ENCODE results near the gene RAPGEF4. TPM values are rescaled to one million over a fixed set of nuclear protein-coding genes. Genes with fewer than 3 reads are reported as not detected.

Gene RAPGEF4
- total and polyA plus RNA-seq, 9 of the 15 experiments (the other 6 are each of a cell fraction or from before 2014, with no cell fraction given) = 0.04 to 0.33 (median 0.13) TPM; not detected in 6

DNA sequence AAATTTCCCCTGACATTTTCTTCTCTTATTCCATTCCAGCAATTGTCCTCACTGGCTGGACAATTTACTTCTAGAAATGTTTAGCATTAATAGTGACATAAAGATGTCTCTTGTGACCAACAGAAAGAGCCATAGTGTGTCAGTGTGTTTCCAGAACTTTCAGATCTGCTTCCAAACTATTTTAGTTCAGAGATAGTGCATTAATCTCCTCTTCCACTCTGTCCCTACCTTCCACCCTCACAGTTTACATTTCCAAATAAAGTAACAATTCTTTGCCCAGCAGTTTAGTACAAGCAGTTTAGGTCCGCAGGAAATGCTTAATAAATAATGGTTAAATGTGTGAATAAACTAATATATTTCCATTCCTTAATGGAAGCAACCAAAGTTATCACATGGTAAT is 24.5 kb upstream of the RAPGEF4 start:
- BruUV-seq (replicated peaks) = no TSS peak
- 0% methylated on average over 1 of the region's 1 CpG for WGBS (ENCODE audit: insufficient coverage, low coverage, missing lambda C conversion rate)
- Histone ChIP-seq H3K27ac (ENCODE audit: extremely low read depth, low read depth, low read length) (no peak overlapping the region), H3K4me3 (no peak overlapping the region), H3K4me2 (ENCODE audit: insufficient read depth, low read length) (no peak overlapping the region), H2AFZ (ENCODE audit: low read depth, low read length) (no peak overlapping the region), H3K79me2 (ENCODE audit: control insufficient read depth, insufficient read depth, low read length) (no peaks in the 10 kb centered on the region), H3K9me3 (replicated peaks; ENCODE audit: control insufficient read depth, insufficient read depth, low read depth, low read length) (no peaks in the 10 kb centered on the region), H3K27me3 (ENCODE audit: control insufficient read depth in 2 of 2, insufficient read depth in 2 of 2, low read length in 2 of 2) (peaks cover 0 to 26% of the 10 kb centered on the region in 2 experiments; a peak in 2 of 5 replicates), H4K20me1 (replicated peaks; ENCODE audit: control insufficient read depth, insufficient read depth, low read length) (no peaks in the 10 kb centered on the region), H3K9ac (ENCODE audit: insufficient read depth in 1 of 2, low read depth in 2 of 2, low read length in 2 of 2) (no peak overlapping the region), H3K36me3 (ENCODE audit: control insufficient read depth, insufficient read depth, low read length) (no peaks in the 10 kb centered on the region), H3K9me1 (ENCODE audit: control insufficient read depth, insufficient read depth, low read length) (no peaks in the 10 kb centered on the region), H3K4me1 (replicated peaks in 1 of 2; ENCODE audit: control insufficient read depth in 2 of 2, insufficient read depth in 2 of 2, low read length in 2 of 2) (peaks cover 0 to 3% of the 10 kb centered on the region in 2 experiments; a peak in 1 of 5 replicates)
- ATAC-seq (no peak), DNase-seq (ENCODE audit: extremely low read depth in 1 of 4, low spot score in 3 of 4) (no peak), FAIRE-seq (no peak)
- POLR2A ChIA-PET = no interaction called here
- in situ Hi-C loops (cut with MboI) = no loop called here
- TF ChIP-seq ZNF121 (CRISPR knock-in tag; conservative IDR thresholded peaks at IDR 0.05) (no peak), KDM2B (CRISPR knock-in tag; IDR thresholded peaks at IDR 0.05) (no peak)
- intact Hi-C loops (cut with micrococcal nuclease) = loop anchor here (5.0 kb wide), 1 partner anchor 229 kb away; no protein-coding TSS in a partner anchor
- CTCF ChIA-PET (ENCODE audit: low intra/inter-chr PET ratio) = interaction anchor here (1.2 to 1.4 kb wide), 2 partner anchors 244 to 1007 kb away, joined by 3 to 5 read pairs; no protein-coding TSS in a partner anchor

DNA sequence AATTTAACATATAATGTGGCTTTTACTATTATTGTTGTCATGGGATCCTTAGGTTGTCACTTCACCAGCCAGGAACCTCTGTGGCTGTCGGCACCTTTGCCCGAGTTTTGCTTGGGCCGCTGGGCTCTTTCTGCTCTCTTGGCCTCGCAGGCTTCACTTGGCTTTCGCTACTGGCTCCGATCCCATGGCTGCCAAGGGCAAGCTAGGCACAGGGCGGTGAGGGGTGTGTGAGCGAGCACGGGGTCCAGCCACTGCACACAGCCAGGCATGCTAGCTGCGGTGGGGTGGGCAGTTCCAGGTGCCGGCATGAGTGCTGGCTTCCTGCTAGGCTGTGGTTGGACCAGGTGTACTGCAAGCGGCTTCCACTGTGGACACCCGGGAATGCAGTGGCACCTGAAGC is 23.4 kb upstream of the RAPGEF4 start:
- no peaks in the 10 kb centered on the region for H3K9me3 ChIP-seq (replicated peaks; ENCODE audit: control insufficient read depth, insufficient read depth, low read depth, low read length)
- no peak for TF ChIP-seq CHD4 (IDR thresholded peaks at IDR 0.05; ENCODE audit: insufficient read depth, insufficient replicate concordance, low read depth, low read length, poor library complexity, severe bottlenecking)
- intact Hi-C loops (cut with micrococcal nuclease) = loop anchor here (5.0 kb wide), 1 partner anchor 230 kb away; no protein-coding TSS in a partner anchor
- ATAC-seq (no peak), DNase-seq (ENCODE audit: extremely low read depth in 1 of 4, low spot score in 3 of 4) (no peak), FAIRE-seq (no peak)
- no peak overlapping the region for H3K4me2 ChIP-seq (ENCODE audit: insufficient read depth, low read length)
- H3K4me3 ChIP-seq = no peak overlapping the region
- no peak overlapping the region for H2AFZ ChIP-seq (ENCODE audit: low read depth, low read length)
- ChIA-PET CTCF (ENCODE audit: low intra/inter-chr PET ratio) (interaction anchor here (0.6 kb wide), 1 partner anchor 772 kb away, joined by 3 read pairs; no protein-coding TSS in a partner anchor), POLR2A (interaction anchor here (0.6 to 1.1 kb wide), 2 partner anchors 22 to 1398 kb away, joined by 3 to 4 read pairs; no protein-coding TSS in a partner anchor)
- no peaks in the 10 kb centered on the region for H3K36me3 ChIP-seq (ENCODE audit: control insufficient read depth, insufficient read depth, low read length)
- BruUV-seq (replicated peaks) = no TSS peak
- WGBS (ENCODE audit: insufficient coverage, low coverage, missing lambda C conversion rate) = 1% methylated on average over 13 of the region's 13 CpGs
- peaks cover 0 to 17% of the 10 kb centered on the region in 2 experiments; a peak in 2 of 5 replicates for H3K27me3 ChIP-seq (ENCODE audit: control insufficient read depth in 2 of 2, insufficient read depth in 2 of 2, low read length in 2 of 2)
- H4K20me1 ChIP-seq (replicated peaks; ENCODE audit: control insufficient read depth, insufficient read depth, low read length) = no peaks in the 10 kb centered on the region
- H3K9ac ChIP-seq (ENCODE audit: insufficient read depth in 1 of 2, low read depth in 2 of 2, low read length in 2 of 2) = no peak overlapping the region
- peaks cover 0 to 3% of the 10 kb centered on the region in 2 experiments; a peak in 1 of 5 replicates for H3K4me1 ChIP-seq (replicated peaks in 1 of 2; ENCODE audit: control insufficient read depth in 2 of 2, insufficient read depth in 2 of 2, low read length in 2 of 2)
- no peaks in the 10 kb centered on the region for H3K79me2 ChIP-seq (ENCODE audit: control insufficient read depth, insufficient read depth, low read length)
- no peak overlapping the region for H3K27ac ChIP-seq (ENCODE audit: extremely low read depth, low read depth, low read length)
- H3K9me1 ChIP-seq (ENCODE audit: control insufficient read depth, insufficient read depth, low read length) = no peaks in the 10 kb centered on the region
- in situ Hi-C loops (cut with MboI) = no loop called here

Measured in K562 (cell line).